Liver (tissue), 9 donors: Measurements from ENCODE around the gene PRG3. TPM values are rescaled to one million over a fixed set of nuclear protein-coding genes. Genes with fewer than 3 reads are reported as not detected.

Experiments used
- DNase-seq: peaks from one replicate; pipeline ENCODE4 v3.0.0-alpha.2; 2017; ENCODE audit warnings: low spot score
- H3K27ac ChIP-seq, 2 donors: one replicate each; pipeline ENCODE4 v1.7.0; 2013; ENCODE audit warnings: inconsistent platforms in 2 of 2, low read length in 2 of 2, control low read depth in 1 of 2, low read depth in 1 of 2, mild to moderate bottlenecking in 1 of 2
- H3K27me3 ChIP-seq, 4 donors: one replicate each; pipeline versions ENCODE4 v1.6.1 to v1.7.0; 2013; ENCODE audit warnings: low read length in 3 of 4, inconsistent platforms in 1 of 4, mild to moderate bottlenecking in 1 of 4, moderate library complexity in 1 of 4; ENCODE audit not compliant: control insufficient read depth in 4 of 4, insufficient read depth in 4 of 4
- H3K36me3 ChIP-seq, 4 donors: one replicate each; pipeline versions ENCODE4 v1.6.1 to v1.7.0; 2013; ENCODE audit warnings: low read length in 3 of 4, mild to moderate bottlenecking in 3 of 4, low read depth in 1 of 4, moderate library complexity in 1 of 4; ENCODE audit not compliant: control insufficient read depth in 4 of 4, insufficient read depth in 3 of 4
- H3K4me1 ChIP-seq, 4 donors: one replicate each; pipeline versions ENCODE4 v1.6.1 to v1.7.0; 2013; ENCODE audit warnings: low read length in 3 of 4, mild to moderate bottlenecking in 3 of 4, moderate library complexity in 1 of 4; ENCODE audit not compliant: control insufficient read depth in 4 of 4, insufficient read depth in 4 of 4
- H3K4me3 ChIP-seq, 3 donors: one replicate each; pipeline versions ENCODE4 v1.6.1 to v1.7.0; 2013; ENCODE audit warnings: low read length in 3 of 3, control low read depth in 1 of 3, low read depth in 1 of 3, mild to moderate bottlenecking in 1 of 3
- H3K9ac ChIP-seq, 2 donors: one replicate each; pipeline ENCODE4 v1.7.0; 2013; ENCODE audit warnings: low read length in 2 of 2, mild to moderate bottlenecking in 2 of 2, moderate library complexity in 2 of 2, control low read depth in 1 of 2, low read depth in 1 of 2
- H3K9me3 ChIP-seq, 4 donors: one replicate each; pipeline versions ENCODE4 v1.6.1 to v1.7.0; 2013; ENCODE audit warnings: low read length in 3 of 4; ENCODE audit not compliant: control insufficient read depth in 4 of 4
- EGR1 ChIP-seq, 2 donors: IDR thresholded peaks; 2 replicates each; pipeline ENCODE4 v1.6.1; 2016 to 2018; ENCODE audit warnings: antibody characterized with exemption in 2 of 2, low read depth in 2 of 2
- FOXA1 ChIP-seq: IDR thresholded peaks from 2 replicates; pipeline ENCODE4 v1.6.1; 2016; ENCODE audit warnings: antibody characterized with exemption
- FOXA2 ChIP-seq: IDR thresholded peaks from 2 replicates; pipeline ENCODE4 v1.6.1; 2016; ENCODE audit warnings: antibody characterized with exemption
- GABPA ChIP-seq, 2 donors: IDR thresholded peaks in 1 of 2; conservative IDR thresholded peaks in 1 of 2; 2 replicates each; pipeline ENCODE4 v1.6.1; 2016; ENCODE audit warnings: antibody characterized with exemption in 2 of 2, mild to moderate bottlenecking in 1 of 2, moderate library complexity in 1 of 2
- HNF4A ChIP-seq, 2 donors: conservative IDR thresholded peaks; 2 replicates each; pipeline ENCODE4 v1.6.1; 2016; ENCODE audit warnings: antibody characterized with exemption in 2 of 2, mild to moderate bottlenecking in 2 of 2
- HNF4G ChIP-seq: IDR thresholded peaks from 2 replicates; pipeline ENCODE4 v1.6.1; 2016; ENCODE audit warnings: antibody characterized with exemption
- JUND ChIP-seq, 2 donors: IDR thresholded peaks; 2 replicates each; pipeline ENCODE4 v1.6.1; 2016; ENCODE audit warnings: antibody characterized with exemption in 2 of 2
- MAX ChIP-seq: IDR thresholded peaks from 2 replicates; pipeline ENCODE4 v1.6.1; 2016; ENCODE audit warnings: antibody characterized with exemption
- NR2F2 ChIP-seq: IDR thresholded peaks from 2 replicates; pipeline ENCODE4 v1.6.1; 2016; ENCODE audit warnings: antibody characterized with exemption
- RAD21 ChIP-seq, 2 donors: IDR thresholded peaks; 2 replicates each; pipeline ENCODE4 v1.6.1; 2016; ENCODE audit warnings: antibody characterized with exemption in 2 of 2, mild to moderate bottlenecking in 2 of 2
- RXRA ChIP-seq, 2 donors: IDR thresholded peaks; 2 replicates each; pipeline ENCODE4 v1.6.1; 2017 to 2018; ENCODE audit warnings: antibody characterized with exemption in 2 of 2, mild to moderate bottlenecking in 1 of 2
- SP1 ChIP-seq: IDR thresholded peaks from 2 replicates; pipeline ENCODE4 v1.6.1; 2018; ENCODE audit warnings: antibody characterized with exemption, mild to moderate bottlenecking
- TAF1 ChIP-seq: conservative IDR thresholded peaks from 2 replicates; pipeline ENCODE4 v1.6.1; 2016; ENCODE audit warnings: antibody characterized with exemption, mild to moderate bottlenecking
- YY1 ChIP-seq: IDR thresholded peaks from 2 replicates; pipeline ENCODE4 v1.6.1; 2016; ENCODE audit warnings: antibody characterized with exemption, mild to moderate bottlenecking
- ZBTB33 ChIP-seq: IDR thresholded peaks from 2 replicates; pipeline ENCODE4 v1.6.1; 2016; ENCODE audit warnings: antibody characterized with exemption
- WGBS: extraction: QIAGEN DNeasy Blood & Tissue Kit; methylation state at CpG from one replicate; pipeline ENCODE4 v1.1.7; 2013; 5-methylcytosine and 5-hydroxymethylcytosine counted together
- polyA plus RNA-seq, 2 donors: library from polyadenylated mRNA; stranded (reverse) in 1 of 2; unstranded in 1 of 2; fragments of 200-250 nt in 1 of 2; fragments of >200 nt in 1 of 2; fragmentation: Nextera tagmentation in 1 of 2; extraction: Ambion mirVana in 1 of 2; gene quantifications; one replicate each; pipeline versions ENCODE4 v1.2.1 to v1.2.3, GENCODE V29; 2013 to 2015
- total RNA-seq, 2 donors: library from RNA; depleted of rRNA; stranded (reverse); fragments of >200 nt; gene quantifications; one replicate each; pipeline ENCODE4 v1.2.3, GENCODE V29; 2014
- TF ChIP-seq, protein P1 (sequence below): fragments of 150-350 bp; IDR thresholded peaks from 2 replicates; pipeline ENCODE4 v1.5.1; 2017; ENCODE audit warnings: improper control_type of control experiment, low read depth, low read length; ENCODE audit not compliant: missing input control
- TF ChIP-seq, protein P2 (sequence below): IDR thresholded peaks from 2 replicates; pipeline ENCODE4 v1.6.1; 2016; ENCODE audit warnings: antibody characterized with exemption
- TF ChIP-seq, protein P3 (sequence below): IDR thresholded peaks from 2 replicates; pipeline ENCODE4 v1.6.1; 2016; ENCODE audit warnings: antibody characterized with exemption, mild to moderate bottlenecking
- donor health status: healthy.
- donor health status: healthy.
- donor health status: healthy.
- donor health status: healthy.
- donor health status: healthy.

PRG3 gene
- total and polyA plus RNA-seq, 4 donors = 0.22 to 4.9 TPM; not detected in 2

- DNase-seq = peak; percentile 77
- Histone ChIP-seq H3K9ac (no peak overlapping the region), H3K4me1 (peaks cover 0 to 11% (median 5%) of the 10 kb centered on the region in 4 donors), H3K36me3 (no peaks in the 10 kb centered on the region), H3K4me3 (no peak overlapping the region), H3K27me3 (no peaks in the 10 kb centered on the region), H3K27ac (no peak overlapping the region), H3K9me3 (no peaks in the 10 kb centered on the region)
- 17% methylated on average over 11 of the region's 11 CpGs for WGBS
- TF ChIP-seq RAD21 (IDR thresholded peaks at IDR 0.05) (peak; percentile 83 to 88), MAX (no peak)
- TF ChIP-seq, protein P1, sequence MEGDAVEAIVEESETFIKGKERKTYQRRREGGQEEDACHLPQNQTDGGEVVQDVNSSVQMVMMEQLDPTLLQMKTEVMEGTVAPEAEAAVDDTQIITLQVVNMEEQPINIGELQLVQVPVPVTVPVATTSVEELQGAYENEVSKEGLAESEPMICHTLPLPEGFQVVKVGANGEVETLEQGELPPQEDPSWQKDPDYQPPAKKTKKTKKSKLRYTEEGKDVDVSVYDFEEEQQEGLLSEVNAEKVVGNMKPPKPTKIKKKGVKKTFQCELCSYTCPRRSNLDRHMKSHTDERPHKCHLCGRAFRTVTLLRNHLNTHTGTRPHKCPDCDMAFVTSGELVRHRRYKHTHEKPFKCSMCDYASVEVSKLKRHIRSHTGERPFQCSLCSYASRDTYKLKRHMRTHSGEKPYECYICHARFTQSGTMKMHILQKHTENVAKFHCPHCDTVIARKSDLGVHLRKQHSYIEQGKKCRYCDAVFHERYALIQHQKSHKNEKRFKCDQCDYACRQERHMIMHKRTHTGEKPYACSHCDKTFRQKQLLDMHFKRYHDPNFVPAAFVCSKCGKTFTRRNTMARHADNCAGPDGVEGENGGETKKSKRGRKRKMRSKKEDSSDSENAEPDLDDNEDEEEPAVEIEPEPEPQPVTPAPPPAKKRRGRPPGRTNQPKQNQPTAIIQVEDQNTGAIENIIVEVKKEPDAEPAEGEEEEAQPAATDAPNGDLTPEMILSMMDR = peak; percentile 85
These were observed 35.3 kb downstream of the PRG3 start for GRCh38 chr11:57345555-57346211.

DNA sequence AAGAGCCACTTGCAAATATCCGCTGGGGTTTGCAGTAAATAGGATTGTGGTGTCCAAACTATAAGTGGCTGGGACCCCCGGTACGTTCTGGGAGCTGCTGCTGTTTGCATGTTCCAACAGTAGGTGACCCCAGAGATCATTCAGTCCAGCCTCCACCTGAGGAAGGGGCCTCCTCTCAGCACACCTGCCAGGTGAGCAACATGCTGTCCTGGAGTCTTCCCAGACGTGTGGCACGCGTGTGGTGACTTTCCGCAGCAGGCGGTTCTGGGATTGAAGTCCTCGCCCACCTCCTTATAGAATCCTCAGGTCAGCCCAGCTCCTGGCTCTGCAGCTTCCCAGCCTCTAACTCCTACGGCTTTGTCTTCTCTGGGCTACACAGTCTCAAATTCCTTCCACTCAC, 36.1 kb downstream of the PRG3 start:
- Histone ChIP-seq H3K9ac (no peak overlapping the region), H3K27me3 (no peaks in the 10 kb centered on the region), H3K9me3 (no peaks in the 10 kb centered on the region), H3K4me1 (peaks cover 0 to 8% (median 5%) of the 10 kb centered on the region in 4 donors), H3K27ac (no peak overlapping the region), H3K36me3 (no peaks in the 10 kb centered on the region), H3K4me3 (no peak overlapping the region)
- TF ChIP-seq FOXA2 = no peak
- no peak for TF ChIP-seq GABPA (IDR thresholded peaks at IDR 0.05 in 1 of 2, conservative IDR thresholded peaks at IDR 0.05 in 1 of 2)
- no peak for TF ChIP-seq YY1
- TF ChIP-seq FOXA1 = no peak
- TF ChIP-seq, protein P1 = no peak
- TF ChIP-seq HNF4G = no peak
- TF ChIP-seq MAX = no peak
- TF ChIP-seq HNF4A (conservative IDR thresholded peaks at IDR 0.05) = no peak
- no peak for TF ChIP-seq SP1
- no peak for TF ChIP-seq RXRA (IDR thresholded peaks at IDR 0.05)
- no peak for TF ChIP-seq EGR1 (IDR thresholded peaks at IDR 0.05; ENCODE audit: low read depth in 2 of 2)
- no peak for TF ChIP-seq ZBTB33
- TF ChIP-seq, protein P2, sequence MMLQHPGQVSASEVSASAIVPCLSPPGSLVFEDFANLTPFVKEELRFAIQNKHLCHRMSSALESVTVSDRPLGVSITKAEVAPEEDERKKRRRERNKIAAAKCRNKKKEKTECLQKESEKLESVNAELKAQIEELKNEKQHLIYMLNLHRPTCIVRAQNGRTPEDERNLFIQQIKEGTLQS = no peak
- TF ChIP-seq JUND (IDR thresholded peaks at IDR 0.05) = no peak
- TF ChIP-seq TAF1 = no peak
- TF ChIP-seq NR2F2 = no peak
- no peak for TF ChIP-seq RAD21 (IDR thresholded peaks at IDR 0.05)
- TF ChIP-seq, protein P3, sequence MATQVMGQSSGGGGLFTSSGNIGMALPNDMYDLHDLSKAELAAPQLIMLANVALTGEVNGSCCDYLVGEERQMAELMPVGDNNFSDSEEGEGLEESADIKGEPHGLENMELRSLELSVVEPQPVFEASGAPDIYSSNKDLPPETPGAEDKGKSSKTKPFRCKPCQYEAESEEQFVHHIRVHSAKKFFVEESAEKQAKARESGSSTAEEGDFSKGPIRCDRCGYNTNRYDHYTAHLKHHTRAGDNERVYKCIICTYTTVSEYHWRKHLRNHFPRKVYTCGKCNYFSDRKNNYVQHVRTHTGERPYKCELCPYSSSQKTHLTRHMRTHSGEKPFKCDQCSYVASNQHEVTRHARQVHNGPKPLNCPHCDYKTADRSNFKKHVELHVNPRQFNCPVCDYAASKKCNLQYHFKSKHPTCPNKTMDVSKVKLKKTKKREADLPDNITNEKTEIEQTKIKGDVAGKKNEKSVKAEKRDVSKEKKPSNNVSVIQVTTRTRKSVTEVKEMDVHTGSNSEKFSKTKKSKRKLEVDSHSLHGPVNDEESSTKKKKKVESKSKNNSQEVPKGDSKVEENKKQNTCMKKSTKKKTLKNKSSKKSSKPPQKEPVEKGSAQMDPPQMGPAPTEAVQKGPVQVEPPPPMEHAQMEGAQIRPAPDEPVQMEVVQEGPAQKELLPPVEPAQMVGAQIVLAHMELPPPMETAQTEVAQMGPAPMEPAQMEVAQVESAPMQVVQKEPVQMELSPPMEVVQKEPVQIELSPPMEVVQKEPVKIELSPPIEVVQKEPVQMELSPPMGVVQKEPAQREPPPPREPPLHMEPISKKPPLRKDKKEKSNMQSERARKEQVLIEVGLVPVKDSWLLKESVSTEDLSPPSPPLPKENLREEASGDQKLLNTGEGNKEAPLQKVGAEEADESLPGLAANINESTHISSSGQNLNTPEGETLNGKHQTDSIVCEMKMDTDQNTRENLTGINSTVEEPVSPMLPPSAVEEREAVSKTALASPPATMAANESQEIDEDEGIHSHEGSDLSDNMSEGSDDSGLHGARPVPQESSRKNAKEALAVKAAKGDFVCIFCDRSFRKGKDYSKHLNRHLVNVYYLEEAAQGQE = no peak
- no peak for DNase-seq
- WGBS = 95% methylated on average over 10 of the region's 10 CpGs
